ENCODE measurements around the gene VILL. TPM values are rescaled to one million over a fixed set of nuclear protein-coding genes. Genes with fewer than 3 reads are reported as not detected.

Gene VILL
- total and polyA plus RNA-seq, 10 of the 15 experiments (the other 5 are each of a cell fraction or from before 2014, with no cell fraction given): 0.15 to 5.4 (median 2.1) TPM; not detected in 1

- ATAC-seq (no peak), FAIRE-seq (no peak), DNase-seq (ENCODE audit: low read depth, low spot score) (no peak)
- Histone ChIP-seq H3K4me1 (ENCODE audit: control insufficient read depth, insufficient read depth, low read length) (no peaks in the 10 kb centered on the region; the same call in none of the 2 replicates), H3K9ac (ENCODE audit: control insufficient read depth, insufficient read depth, low read length) (no peak overlapping the region), H3K4me2 (ENCODE audit: control insufficient read depth, insufficient read depth) (no peak overlapping the region), H3K27me3 (replicated peaks in 1 of 2; ENCODE audit: control insufficient read depth in 2 of 2, insufficient read depth in 2 of 2, low read length in 1 of 2) (peaks cover 8 to 17% of the 10 kb centered on the region in 2 experiments), H3K27ac (ENCODE audit: control insufficient read depth, insufficient read depth) (no peak overlapping the region), H3K36me3 (ENCODE audit: control insufficient read depth in 2 of 2, insufficient read depth in 2 of 2, low read length in 1 of 2) (no peaks in the 10 kb centered on the region), H3K4me3 (no peak overlapping the region), H4K20me1 (ENCODE audit: control insufficient read depth, insufficient read depth) (no peaks in the 10 kb centered on the region), H3K79me2 (ENCODE audit: control insufficient read depth, insufficient read depth, low read length) (no peaks in the 10 kb centered on the region), H2AFZ (ENCODE audit: control insufficient read depth, low read depth, low read length) (no peak overlapping the region), H3K9me3 (replicated peaks; ENCODE audit: control insufficient read depth, insufficient read depth, low read length) (no peaks in the 10 kb centered on the region)
- ChIA-PET RAD21 (ENCODE audit: unreplicated experiment) (no interaction called here), SMC1A (ENCODE audit: uncharacterized antibody, unreplicated experiment) (no interaction called here), POLR2A (no interaction called here), CTCF (no interaction called here)
- BruUV-seq (replicated peaks): no TSS peak
- in situ Hi-C loops (cut with MboI): no loop called here
- intact Hi-C loops (cut with micrococcal nuclease; ENCODE audit: unreplicated experiment): no loop called here
- WGBS (ENCODE audit: insufficient coverage, insufficient replicate concordance, low lambda C conversion rate, missing lambda C conversion rate): 52% methylated on average over 6 of the region's 6 CpGs
- TF ChIP-seq, protein P1, sequence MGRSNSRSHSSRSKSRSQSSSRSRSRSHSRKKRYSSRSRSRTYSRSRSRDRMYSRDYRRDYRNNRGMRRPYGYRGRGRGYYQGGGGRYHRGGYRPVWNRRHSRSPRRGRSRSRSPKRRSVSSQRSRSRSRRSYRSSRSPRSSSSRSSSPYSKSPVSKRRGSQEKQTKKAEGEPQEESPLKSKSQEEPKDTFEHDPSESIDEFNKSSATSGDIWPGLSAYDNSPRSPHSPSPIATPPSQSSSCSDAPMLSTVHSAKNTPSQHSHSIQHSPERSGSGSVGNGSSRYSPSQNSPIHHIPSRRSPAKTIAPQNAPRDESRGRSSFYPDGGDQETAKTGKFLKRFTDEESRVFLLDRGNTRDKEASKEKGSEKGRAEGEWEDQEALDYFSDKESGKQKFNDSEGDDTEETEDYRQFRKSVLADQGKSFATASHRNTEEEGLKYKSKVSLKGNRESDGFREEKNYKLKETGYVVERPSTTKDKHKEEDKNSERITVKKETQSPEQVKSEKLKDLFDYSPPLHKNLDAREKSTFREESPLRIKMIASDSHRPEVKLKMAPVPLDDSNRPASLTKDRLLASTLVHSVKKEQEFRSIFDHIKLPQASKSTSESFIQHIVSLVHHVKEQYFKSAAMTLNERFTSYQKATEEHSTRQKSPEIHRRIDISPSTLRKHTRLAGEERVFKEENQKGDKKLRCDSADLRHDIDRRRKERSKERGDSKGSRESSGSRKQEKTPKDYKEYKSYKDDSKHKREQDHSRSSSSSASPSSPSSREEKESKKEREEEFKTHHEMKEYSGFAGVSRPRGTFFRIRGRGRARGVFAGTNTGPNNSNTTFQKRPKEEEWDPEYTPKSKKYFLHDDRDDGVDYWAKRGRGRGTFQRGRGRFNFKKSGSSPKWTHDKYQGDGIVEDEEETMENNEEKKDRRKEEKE (IDR thresholded peaks at IDR 0.05): no peak
- TF ChIP-seq FOXM1 (IDR thresholded peaks at IDR 0.05; ENCODE audit: low read depth, low read length) (no peak), HDAC2 (IDR thresholded peaks at IDR 0.05) (no peak), CHD1 (IDR thresholded peaks at IDR 0.05; ENCODE audit: low read depth, low read length) (no peak), DPF2 (IDR thresholded peaks at IDR 0.05) (no peak), NFIC (IDR thresholded peaks at IDR 0.05; ENCODE audit: low read depth, low read length) (no peak), EP300 (IDR thresholded peaks at IDR 0.05; ENCODE audit: borderline replicate concordance in 1 of 2, control insufficient read depth in 1 of 2, low read depth in 2 of 2, low read length in 2 of 2) (no peak), IKZF1 (conservative IDR thresholded peaks at IDR 0.05) (no peak), CEBPZ (IDR thresholded peaks at IDR 0.05; ENCODE audit: low read depth, low read length) (no peak)
- TF ChIP-seq, protein P2, sequence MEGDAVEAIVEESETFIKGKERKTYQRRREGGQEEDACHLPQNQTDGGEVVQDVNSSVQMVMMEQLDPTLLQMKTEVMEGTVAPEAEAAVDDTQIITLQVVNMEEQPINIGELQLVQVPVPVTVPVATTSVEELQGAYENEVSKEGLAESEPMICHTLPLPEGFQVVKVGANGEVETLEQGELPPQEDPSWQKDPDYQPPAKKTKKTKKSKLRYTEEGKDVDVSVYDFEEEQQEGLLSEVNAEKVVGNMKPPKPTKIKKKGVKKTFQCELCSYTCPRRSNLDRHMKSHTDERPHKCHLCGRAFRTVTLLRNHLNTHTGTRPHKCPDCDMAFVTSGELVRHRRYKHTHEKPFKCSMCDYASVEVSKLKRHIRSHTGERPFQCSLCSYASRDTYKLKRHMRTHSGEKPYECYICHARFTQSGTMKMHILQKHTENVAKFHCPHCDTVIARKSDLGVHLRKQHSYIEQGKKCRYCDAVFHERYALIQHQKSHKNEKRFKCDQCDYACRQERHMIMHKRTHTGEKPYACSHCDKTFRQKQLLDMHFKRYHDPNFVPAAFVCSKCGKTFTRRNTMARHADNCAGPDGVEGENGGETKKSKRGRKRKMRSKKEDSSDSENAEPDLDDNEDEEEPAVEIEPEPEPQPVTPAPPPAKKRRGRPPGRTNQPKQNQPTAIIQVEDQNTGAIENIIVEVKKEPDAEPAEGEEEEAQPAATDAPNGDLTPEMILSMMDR (IDR thresholded peaks at IDR 0.05 in 2 of 3, conservative IDR thresholded peaks at IDR 0.05 in 1 of 3; ENCODE audit: control insufficient read depth in 2 of 3, extremely low read depth in 1 of 3, insufficient read depth in 1 of 3, low read depth in 3 of 3, low read length in 3 of 3): no peak
These were observed 37.2 kb downstream of the VILL start for GRCh38 chr3:38027466-38028465.
